MCF 10A (cell line): ENCODE results near the gene XXYLT1. TPM values are rescaled to one million over a fixed set of nuclear protein-coding genes. Genes with fewer than 3 reads are reported as not detected.
A peak's percentile ranks its signal among the peaks of the same experiment; 100 is the strongest.
"Not testable (repeated sequence)": the region's sequence is repeated elsewhere in the genome, so short reads cannot be mapped to it uniquely, and the experiment has no call there.

Experiments used
- BruUV-seq: library from RNA; stranded (reverse); fragments of 400-500 nt; replicated peaks from 2 replicates; lab custom pipeline; 2021; lab: Mats Ljungman, UMichigan
- CTCF ChIA-PET: fragments of 300-600 bp; sonication (Branson Sonifier 250); formaldehyde crosslinking; extraction: SDS; loops from one replicate; lab custom pipeline; 2021; ENCODE audit warnings: antibody characterized with exemption, inconsistent platforms; lab: Yijun Ruan, JAX
- POLR2A ChIA-PET: fragments of 300-600, 350-650 bp; sonication (Branson Sonifier 250); formaldehyde crosslinking; extraction: SDS; loops from one replicate; lab custom pipeline; 2020; ENCODE audit warnings: antibody characterized with exemption, inconsistent platforms; lab: Yijun Ruan, JAX
- DNase-seq: peaks from one replicate; pipeline ENCODE4 v3.0.0-alpha.2; 2018; ENCODE audit not compliant: unreplicated experiment
- H3K27ac Mint-ChIP-seq: one replicate; pipeline ENCODE4 v1.8.0; 2022; ENCODE audit warnings: mild to moderate bottlenecking, low read depth, mixed read lengths; ENCODE audit not compliant: unreplicated experiment
- H3K27me3 Mint-ChIP-seq: one replicate; pipeline ENCODE4 v1.8.0; 2022; ENCODE audit warnings: mixed read lengths; ENCODE audit not compliant: insufficient read depth, unreplicated experiment
- H3K36me3 Mint-ChIP-seq: one replicate; pipeline ENCODE4 v1.8.0; 2022; ENCODE audit warnings: mild to moderate bottlenecking, moderate library complexity, mixed read lengths; ENCODE audit not compliant: insufficient read depth, unreplicated experiment
- H3K4me1 Mint-ChIP-seq: one replicate; pipeline ENCODE4 v1.8.0; 2022; ENCODE audit warnings: mixed read lengths; ENCODE audit not compliant: insufficient read depth, unreplicated experiment
- H3K4me3 Mint-ChIP-seq: one replicate; pipeline ENCODE4 v1.8.0; 2022; ENCODE audit warnings: mild to moderate bottlenecking, moderate library complexity, mixed read lengths; ENCODE audit not compliant: unreplicated experiment
- H3K9me3 Mint-ChIP-seq: one replicate; pipeline ENCODE4 v1.8.0; 2022; ENCODE audit warnings: mixed read lengths; ENCODE audit not compliant: unreplicated experiment
- intact Hi-C: fragments of 100-400 bp; cut with micrococcal nuclease; formaldehyde crosslinking; loops from 2 replicates; pipeline ENCODE4 v1.14.1; 2022
- total RNA-seq: library from RNA; stranded (reverse); gene quantifications from 2 replicates; pipeline ENCODE4 v1.2.3, GENCODE V29; 2022
- TF ChIP-seq, protein P1 (sequence below): fragments of 200-600 bp; IDR thresholded peaks from one replicate; pipeline ENCODE4 v1.8.0; 2022; ENCODE audit warnings: antibody characterized with exemption, mild to moderate bottlenecking; ENCODE audit not compliant: unreplicated experiment

The XXYLT1 gene
- total RNA-seq, 1 experiment from 2014 or later: 10.0 TPM

DNA sequence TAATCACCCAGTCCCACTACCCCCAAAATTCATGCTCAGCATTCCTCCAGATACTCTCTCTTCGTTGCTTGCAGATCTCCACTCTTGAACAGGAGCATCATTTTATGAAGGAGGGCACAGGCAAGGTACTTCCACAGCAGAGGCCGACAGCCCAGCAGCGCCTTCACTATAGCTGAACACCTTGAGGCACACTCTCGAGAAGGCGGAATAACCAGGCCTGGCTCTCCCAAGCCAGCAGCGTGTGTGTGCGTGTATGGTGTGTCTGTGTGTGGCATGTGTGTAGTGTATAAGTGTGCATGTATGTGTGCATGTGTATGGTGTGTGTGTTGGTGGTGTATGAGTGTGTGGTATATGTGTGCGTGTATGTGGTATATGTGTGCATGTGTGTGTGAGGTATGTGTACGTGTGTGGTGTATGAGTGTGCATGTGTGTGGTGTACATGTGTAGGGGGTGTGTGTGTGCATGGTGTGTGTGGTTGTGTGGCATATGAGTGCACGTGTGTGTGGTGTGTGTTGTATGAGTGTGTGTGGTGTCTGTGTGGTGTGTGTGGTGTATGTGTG, 161.8 kb downstream of the XXYLT1 start:
- H3K36me3 Mint-ChIP-seq: peaks cover 3% of the 10 kb centered on the region
- DNase-seq: no peak
- BruUV-seq: no TSS peak
- H3K4me3 Mint-ChIP-seq: no peak overlapping the region
- no peak overlapping the region for H3K27ac Mint-ChIP-seq
- TF ChIP-seq, protein P1, sequence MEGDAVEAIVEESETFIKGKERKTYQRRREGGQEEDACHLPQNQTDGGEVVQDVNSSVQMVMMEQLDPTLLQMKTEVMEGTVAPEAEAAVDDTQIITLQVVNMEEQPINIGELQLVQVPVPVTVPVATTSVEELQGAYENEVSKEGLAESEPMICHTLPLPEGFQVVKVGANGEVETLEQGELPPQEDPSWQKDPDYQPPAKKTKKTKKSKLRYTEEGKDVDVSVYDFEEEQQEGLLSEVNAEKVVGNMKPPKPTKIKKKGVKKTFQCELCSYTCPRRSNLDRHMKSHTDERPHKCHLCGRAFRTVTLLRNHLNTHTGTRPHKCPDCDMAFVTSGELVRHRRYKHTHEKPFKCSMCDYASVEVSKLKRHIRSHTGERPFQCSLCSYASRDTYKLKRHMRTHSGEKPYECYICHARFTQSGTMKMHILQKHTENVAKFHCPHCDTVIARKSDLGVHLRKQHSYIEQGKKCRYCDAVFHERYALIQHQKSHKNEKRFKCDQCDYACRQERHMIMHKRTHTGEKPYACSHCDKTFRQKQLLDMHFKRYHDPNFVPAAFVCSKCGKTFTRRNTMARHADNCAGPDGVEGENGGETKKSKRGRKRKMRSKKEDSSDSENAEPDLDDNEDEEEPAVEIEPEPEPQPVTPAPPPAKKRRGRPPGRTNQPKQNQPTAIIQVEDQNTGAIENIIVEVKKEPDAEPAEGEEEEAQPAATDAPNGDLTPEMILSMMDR: no peak
- ChIA-PET POLR2A (no interaction called here), CTCF (interaction anchor here (0.6 to 1.3 kb wide), 4 partner anchors 14 to 426 kb away, joined by 3 to 4 read pairs (median 4); no protein-coding TSS in a partner anchor)
- H3K27me3 Mint-ChIP-seq: no peaks in the 10 kb centered on the region
- H3K9me3 Mint-ChIP-seq: no peaks in the 10 kb centered on the region
- peaks cover 6% of the 10 kb centered on the region for H3K4me1 Mint-ChIP-seq
- intact Hi-C loops: loop anchor here (10.0 kb wide), 1 partner anchor 104 kb away; no protein-coding TSS in a partner anchor

- TF ChIP-seq, protein P1: no peak
- CTCF ChIA-PET: interaction anchor here (0.6 to 5.0 kb wide), 6 partner anchors 13 to 434 kb away, joined by 3 to 45 read pairs (median 4); partner anchors contain the start of gene LSG1
- H3K27me3 Mint-ChIP-seq: no peaks in the 10 kb centered on the region
- no peak overlapping the region for H3K27ac Mint-ChIP-seq
- no peaks in the 10 kb centered on the region for H3K9me3 Mint-ChIP-seq
- POLR2A ChIA-PET: no interaction called here
- H3K4me3 Mint-ChIP-seq: no peak overlapping the region
- no TSS peak for BruUV-seq
- peaks cover 9% of the 10 kb centered on the region for H3K4me1 Mint-ChIP-seq
- no peak for DNase-seq
- H3K36me3 Mint-ChIP-seq: peaks cover 7% of the 10 kb centered on the region
- intact Hi-C loops: loop anchor here (10.0 kb wide), 1 partner anchor 103 kb away; no protein-coding TSS in a partner anchor
Measured at GRCh38 chr3:195107593-195107992, 163.4 kb downstream of the XXYLT1 start.

- peaks cover 14% of the 10 kb centered on the region for H3K4me1 Mint-ChIP-seq
- not testable (repeated sequence) for H3K9me3 Mint-ChIP-seq, H3K36me3 Mint-ChIP-seq, H3K27me3 Mint-ChIP-seq, BruUV-seq, H3K4me3 Mint-ChIP-seq, DNase-seq, H3K27ac Mint-ChIP-seq
- intact Hi-C loops: loop anchor here (10.0 kb wide), 1 partner anchor 102 kb away; no protein-coding TSS in a partner anchor
- CTCF ChIA-PET: interaction anchor here (0.5 to 5.0 kb wide), 20 partner anchors 9 to 703 kb away, joined by 3 to 45 read pairs (median 3); partner anchors contain the start of gene LSG1
- POLR2A ChIA-PET: interaction anchor here (0.7 kb wide), 1 partner anchor 421 kb away, joined by 4 read pairs; the partner anchor contains the start of gene FAM43A
Measured at GRCh38 chr3:195107031-195107430, 163.9 kb downstream of the XXYLT1 start.

GRCh38 chr3:195106418-195106906, 164.5 kb downstream of the XXYLT1 start:
- DNase-seq: peak; percentile 34
- peaks cover 15% of the 10 kb centered on the region for H3K4me1 Mint-ChIP-seq
- intact Hi-C loops: loop anchor here (1.0 to 10.0 kb wide), 2 partner anchors 102 to 424 kb away; no protein-coding TSS in a partner anchor
- TF ChIP-seq, protein P1: peak; percentile 93
- H3K4me3 Mint-ChIP-seq: peak overlapping the region; percentile 61
- BruUV-seq: no TSS peak
- no peaks in the 10 kb centered on the region for H3K27me3 Mint-ChIP-seq
- H3K9me3 Mint-ChIP-seq: no peaks in the 10 kb centered on the region
- no peak overlapping the region for H3K27ac Mint-ChIP-seq
- H3K36me3 Mint-ChIP-seq: peaks cover 7% of the 10 kb centered on the region
- POLR2A ChIA-PET: interaction anchor here (0.7 kb wide), 1 partner anchor 421 kb away, joined by 4 read pairs; the partner anchor contains the start of gene FAM43A
- CTCF ChIA-PET: interaction anchor here (0.5 to 5.0 kb wide), 21 partner anchors 10 to 433 kb away, joined by 3 to 45 read pairs (median 3); partner anchors contain the start of gene LSG1
